Stimulated activated CD8-positive, alpha-beta memory T cell treated with anti-CD3 and anti-CD28 coated beads, Interleukin-4, amount 100 ng/mL, for 4 hours (primary cell): ENCODE measurements around the gene KLHL33.

Source experiments
- DNase-seq, 2 donors: peaks; one replicate each; pipeline ENCODE4 v3.0.0-alpha.2; 2020; ENCODE audit warnings: low read depth in 2 of 2, low spot score in 1 of 2

KLHL33 gene

GRCh38 chr14:20380681-20381080 is 55.3 kb downstream of the KLHL33 start:
- no peak for DNase-seq

GRCh38 chr14:20379743-20380142 is 56.2 kb downstream of the KLHL33 start:
- no peak for DNase-seq

GRCh38 chr14:20377171-20377570 is 58.8 kb downstream of the KLHL33 start:
- no peak for DNase-seq

GRCh38 chr14:20376071-20376588 is 59.8 kb downstream of the KLHL33 start:
- DNase-seq, result no peak
